IPS-18c (cell line): ENCODE results near the gene PROSER3.

Experiments used
- H3K4me3 ChIP-seq: 2 replicates; pipeline ENCODE4 v1.7.0; 2013; ENCODE audit warnings: low read depth, mild to moderate bottlenecking, low read length, moderate library complexity; ENCODE audit not compliant: insufficient read depth
- H3K9me3 ChIP-seq: one replicate; pipeline ENCODE4 v1.6.1; 2013; ENCODE audit warnings: mild to moderate bottlenecking, low read length, moderate library complexity; ENCODE audit not compliant: control insufficient read depth, insufficient read depth

Gene PROSER3

DNA sequence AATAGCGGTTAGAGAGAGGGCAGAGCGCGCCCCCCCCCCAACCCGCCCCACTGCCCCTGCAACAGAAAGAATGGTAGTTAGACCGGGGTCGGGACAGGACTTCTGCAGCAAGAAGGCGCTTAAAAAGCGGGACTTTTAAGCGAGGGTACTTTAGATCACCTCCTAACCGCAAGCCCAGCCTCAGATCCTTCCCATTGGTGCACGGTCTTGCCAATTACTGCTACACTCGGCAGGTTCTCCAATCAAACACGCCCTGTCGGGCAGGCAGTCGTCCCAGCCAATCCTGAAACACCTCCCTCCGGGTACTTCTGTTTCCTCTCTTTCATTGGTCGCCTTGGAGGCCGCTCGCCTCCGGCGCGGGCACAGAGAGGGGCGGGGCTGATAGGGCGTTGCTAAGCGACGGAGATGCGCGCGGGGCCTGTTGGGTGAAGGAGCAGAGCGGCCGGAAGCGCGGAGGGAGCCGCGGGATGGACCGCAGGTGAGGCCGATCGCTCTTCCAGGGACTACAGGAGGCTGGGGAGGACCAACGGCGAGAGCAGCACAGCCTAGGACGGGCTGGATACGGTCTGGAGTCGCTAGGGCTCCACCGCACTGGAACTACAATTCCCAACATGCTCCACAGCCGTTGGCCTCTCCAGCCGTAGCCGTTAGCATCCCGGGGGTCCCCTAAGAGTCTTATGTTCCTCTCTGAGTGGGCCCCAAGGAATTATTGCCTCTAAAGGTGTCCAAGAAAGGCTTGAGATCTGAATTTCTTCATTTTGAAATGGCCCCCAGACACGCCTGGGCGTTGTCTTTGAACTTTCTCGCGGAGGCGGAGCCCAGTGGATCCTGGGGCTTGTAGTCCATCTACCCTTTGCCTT is at the start of gene PROSER3:
Gene PROSER3, plus strand, starts transcription at position 428 of the 860 bp plus-strand sequence. Its CDS starts 40 bp downstream, at position 468.
- Histone ChIP-seq H3K9me3 (no peaks in the 10 kb centered on the region), H3K4me3 (peak within 1 kb of the TSS; percentile 100)

DNA sequence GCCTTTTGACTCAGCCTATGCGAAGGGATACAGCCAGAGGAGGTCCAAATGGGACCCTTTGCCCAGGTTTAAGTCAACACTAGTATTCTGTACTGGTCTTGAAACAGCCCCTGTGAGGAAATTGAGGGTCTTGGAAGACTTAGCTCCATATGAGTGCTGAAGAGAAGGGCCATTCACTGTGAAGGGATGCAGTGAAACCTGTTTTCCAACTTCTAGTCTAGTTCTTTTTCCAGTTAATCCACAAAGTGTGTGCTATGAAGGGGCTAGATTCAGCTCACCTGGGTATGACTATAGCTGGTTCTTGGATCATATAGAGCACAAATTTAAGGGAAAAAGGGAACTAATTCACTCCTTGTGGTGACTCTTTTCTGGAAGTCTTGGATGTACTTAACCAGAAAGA is 49.6 kb upstream of the PROSER3 start:
- no peak overlapping the region for H3K4me3 ChIP-seq

DNA sequence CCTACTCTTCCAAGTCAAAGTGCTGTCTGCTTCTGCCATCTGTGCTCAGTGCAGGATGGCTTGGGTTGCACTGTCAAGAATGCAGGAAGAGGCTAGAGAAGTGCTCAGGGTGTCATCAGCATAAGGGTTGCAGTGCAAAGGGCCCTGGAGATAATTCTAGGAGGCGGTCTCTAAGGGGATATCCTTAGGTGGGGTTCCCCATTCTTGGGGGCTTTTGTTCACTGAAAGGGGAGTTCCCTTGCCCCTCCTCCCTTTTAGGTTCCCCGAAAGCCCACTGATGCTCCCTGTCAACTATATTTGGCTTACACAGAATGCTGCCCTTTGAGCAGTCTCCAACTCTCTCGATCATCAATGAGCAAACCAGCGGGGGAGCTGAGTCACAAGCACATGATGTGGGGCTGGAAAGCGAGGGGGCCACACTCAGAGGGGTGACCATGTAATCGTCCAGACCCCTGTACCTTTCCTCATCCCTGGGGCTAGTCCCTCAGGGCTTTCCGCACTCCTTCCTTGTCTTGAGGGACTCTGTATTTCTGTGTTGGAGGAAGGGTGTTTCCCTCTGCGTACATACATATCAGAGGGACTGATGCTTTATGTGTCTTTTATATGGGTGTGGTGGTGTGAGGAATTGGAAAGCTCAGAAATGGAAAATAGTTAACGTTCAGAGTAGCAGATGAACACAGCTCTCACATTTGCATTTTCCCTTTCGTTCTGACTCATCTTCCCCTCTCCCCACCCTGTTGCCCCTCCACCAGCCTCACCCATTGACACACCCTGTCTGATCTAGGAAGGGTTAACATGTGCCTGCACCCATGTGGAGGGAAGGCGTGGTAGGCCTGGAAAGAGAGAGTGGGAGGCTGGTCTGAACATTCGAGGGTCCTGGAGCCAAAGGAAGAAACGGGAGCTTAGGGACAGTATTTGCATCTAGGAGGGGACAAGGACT is 46.9 kb upstream of the PROSER3 start:
- no peaks in the 10 kb centered on the region for H3K9me3 ChIP-seq
- H3K4me3 ChIP-seq = no peak overlapping the region

More for the DNA sequence above, 49.6 kb upstream of the PROSER3 start:
- peaks cover 2% of the 10 kb centered on the region for H3K9me3 ChIP-seq

DNA sequence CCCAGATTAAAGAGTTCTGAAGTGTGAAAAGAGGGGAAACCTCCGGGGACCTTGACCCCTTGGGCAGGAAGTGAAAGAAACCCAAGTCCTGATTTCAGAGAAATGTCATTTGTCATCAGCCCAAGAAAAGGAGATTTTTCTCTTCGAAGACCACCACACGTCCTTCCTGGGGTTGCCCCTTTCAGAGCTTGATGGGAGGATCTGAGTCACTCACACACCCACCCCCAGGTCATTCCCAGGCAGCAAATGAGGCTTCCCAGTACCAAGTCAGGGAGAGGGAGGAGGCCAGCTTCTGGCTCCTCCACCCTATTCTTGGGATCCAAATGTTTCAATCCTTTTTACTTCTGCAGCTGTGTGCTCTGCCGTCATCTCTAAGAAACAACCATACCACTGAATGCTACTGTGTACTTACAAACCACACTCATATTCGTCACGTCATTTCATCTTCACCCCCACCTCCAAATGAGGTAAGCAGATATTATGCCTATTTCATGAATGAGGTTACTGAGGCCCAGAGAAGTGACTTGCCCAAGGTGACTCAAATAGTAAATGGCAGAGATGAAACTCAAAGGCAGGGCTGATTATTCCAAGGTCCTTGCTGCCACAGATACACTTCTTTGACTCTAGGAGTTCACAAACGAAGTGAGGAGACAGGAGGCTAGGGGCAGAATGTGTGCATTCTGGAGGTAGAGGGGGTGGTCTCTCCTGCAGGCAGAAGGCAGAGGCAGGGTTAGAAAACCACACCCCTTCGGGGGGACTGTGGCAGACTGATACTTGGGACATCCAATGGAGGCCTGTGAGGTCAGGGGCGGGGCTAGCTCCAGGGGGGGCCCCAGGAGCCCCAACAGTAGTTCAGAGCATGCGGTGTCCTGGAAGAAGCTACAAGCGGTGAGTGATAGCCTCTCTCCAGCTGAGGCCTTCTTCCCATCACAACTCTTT is 45.1 kb upstream of the PROSER3 start:
- Histone ChIP-seq H3K4me3 (no peak overlapping the region), H3K9me3 (no peaks in the 10 kb centered on the region)

DNA sequence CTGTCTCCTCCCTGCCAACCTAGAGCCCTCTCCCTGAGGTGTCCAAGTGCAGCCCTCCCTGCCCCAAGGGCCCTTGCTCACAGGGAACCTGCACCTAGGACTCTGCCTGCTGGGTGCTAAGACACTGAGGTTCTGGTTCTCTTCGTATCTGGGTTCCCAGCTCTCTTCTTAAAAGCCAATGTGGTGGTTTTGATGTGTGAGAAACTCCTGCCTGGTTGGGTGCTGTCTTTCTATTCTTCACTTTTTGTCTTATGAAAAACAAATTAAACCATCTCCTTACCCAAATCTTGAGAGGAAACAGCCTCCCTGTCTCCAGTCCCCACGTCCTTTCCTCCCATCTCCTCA is 44.5 kb upstream of the PROSER3 start:
- no peaks in the 10 kb centered on the region for H3K9me3 ChIP-seq
- H3K4me3 ChIP-seq = no peak overlapping the region

DNA sequence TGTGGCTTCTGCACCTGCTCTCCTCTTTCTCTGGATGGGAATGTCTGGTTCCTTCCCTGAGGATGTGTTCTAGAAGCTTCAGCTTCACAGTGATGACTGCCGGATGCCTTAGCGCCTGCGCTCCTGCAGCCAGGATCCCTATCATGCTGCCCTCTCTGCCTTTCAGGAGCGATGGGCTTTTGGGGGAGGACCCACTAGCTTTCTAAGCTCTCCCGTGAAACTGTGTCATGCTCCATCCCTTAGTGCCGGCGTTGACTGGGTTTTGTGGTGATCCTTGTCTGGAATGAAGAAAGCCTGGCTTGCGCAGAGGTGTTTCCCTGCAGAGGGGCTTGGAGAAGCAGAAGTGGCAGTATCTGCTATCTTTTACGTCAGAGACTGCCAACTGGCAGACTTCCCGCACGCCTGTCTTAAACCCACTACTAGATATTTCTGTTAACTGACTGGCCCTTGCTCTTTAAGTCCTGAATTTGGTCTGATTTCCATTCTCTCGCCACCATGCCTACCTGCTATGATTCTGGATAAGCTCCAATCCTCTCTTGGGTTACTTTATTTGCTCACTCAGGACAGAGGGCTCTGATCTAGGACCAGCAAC is 44.0 kb upstream of the PROSER3 start:
- H3K4me3 ChIP-seq = no peak overlapping the region
- no peaks in the 10 kb centered on the region for H3K9me3 ChIP-seq

DNA sequence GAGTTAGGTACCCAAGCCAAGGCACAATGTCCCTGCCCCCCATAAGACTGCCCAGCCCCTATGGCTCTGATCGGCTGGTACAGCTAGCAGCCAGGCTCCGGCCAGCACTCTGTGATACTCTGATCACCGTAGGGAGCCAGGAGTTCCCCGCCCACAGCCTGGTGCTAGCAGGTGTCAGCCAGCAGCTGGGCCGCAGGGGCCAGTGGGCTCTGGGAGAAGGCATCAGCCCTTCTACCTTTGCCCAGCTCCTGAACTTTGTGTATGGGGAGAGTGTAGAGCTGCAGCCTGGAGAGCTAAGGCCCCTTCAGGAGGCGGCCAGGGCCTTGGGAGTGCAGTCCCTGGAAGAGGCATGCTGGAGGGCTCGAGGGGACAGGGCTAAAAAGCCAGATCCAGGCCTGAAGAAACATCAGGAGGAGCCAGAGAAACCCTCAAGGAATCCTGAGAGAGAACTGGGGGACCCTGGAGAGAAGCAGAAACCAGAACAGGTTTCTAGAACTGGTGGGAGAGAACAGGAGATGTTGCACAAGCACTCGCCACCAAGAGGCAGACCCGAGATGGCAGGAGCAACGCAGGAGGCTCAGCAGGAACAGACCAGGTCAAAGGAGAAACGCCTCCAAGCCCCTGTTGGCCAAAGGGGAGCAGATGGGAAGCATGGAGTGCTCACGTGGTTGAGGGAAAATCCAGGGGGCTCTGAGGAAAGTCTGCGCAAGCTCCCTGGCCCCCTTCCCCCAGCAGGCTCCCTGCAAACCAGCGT is 43.2 kb upstream of the PROSER3 start:
- no peaks in the 10 kb centered on the region for H3K9me3 ChIP-seq
- H3K4me3 ChIP-seq = no peak overlapping the region

DNA sequence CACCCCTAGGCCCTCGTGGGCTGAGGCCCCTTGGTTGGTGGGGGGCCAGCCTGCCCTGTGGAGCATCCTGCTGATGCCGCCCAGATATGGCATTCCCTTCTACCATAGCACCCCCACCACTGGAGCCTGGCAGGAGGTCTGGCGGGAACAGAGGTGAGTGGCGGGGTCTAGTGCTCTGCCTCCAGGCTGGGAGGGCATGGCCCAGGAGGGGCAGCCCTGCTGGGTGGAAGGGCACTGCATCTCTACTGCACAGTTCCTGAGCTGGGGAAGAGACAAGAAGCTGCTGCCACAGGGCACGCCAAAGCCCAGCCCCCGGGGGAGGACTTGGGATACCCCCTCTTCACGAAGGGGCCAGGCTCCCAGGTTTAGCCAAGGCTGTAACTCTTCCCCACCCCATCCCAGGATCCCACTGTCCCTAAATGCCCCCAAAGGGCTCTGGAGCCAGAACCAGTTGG is 42.6 kb upstream of the PROSER3 start:
- H3K9me3 ChIP-seq = no peaks in the 10 kb centered on the region

DNA sequence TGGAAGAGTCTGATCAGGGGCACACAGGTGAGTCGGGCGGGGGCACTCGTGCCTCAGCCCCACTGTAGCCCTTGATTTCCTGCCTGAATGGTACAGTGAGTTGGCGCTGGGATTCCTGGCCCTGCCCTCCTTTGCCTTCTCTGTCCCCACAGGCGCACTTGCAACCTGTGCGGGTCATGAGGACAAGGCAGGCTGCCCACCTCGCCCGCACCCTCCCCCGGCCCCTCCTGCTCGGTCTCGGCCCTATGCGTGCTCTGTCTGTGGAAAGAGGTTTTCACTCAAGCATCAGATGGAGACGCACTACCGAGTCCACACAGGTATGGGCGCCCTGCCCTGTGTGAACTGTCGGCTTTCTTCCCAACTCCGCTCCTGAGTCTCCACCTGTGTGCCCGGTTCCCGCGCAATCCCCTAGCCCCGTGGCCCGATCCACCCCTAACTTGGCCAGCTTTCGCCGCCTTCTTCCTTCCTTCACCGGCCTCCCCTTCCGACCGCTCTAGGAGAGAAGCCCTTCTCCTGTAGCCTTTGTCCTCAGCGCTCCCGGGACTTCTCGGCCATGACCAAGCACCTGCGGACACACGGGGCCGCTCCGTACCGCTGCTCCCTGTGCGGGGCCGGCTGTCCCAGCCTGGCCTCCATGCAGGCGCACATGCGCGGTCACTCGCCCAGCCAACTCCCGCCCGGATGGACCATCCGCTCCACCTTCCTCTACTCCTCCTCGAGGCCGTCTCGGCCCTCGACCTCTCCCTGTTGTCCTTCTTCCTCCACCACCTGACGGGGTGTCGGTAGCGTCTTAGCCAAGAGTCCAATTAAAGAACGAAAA is 41.8 kb upstream of the PROSER3 start:
- no peaks in the 10 kb centered on the region for H3K9me3 ChIP-seq

More for the DNA sequence above, 42.6 kb upstream of the PROSER3 start:
- peak overlapping the region; percentile 92 for H3K4me3 ChIP-seq

DNA sequence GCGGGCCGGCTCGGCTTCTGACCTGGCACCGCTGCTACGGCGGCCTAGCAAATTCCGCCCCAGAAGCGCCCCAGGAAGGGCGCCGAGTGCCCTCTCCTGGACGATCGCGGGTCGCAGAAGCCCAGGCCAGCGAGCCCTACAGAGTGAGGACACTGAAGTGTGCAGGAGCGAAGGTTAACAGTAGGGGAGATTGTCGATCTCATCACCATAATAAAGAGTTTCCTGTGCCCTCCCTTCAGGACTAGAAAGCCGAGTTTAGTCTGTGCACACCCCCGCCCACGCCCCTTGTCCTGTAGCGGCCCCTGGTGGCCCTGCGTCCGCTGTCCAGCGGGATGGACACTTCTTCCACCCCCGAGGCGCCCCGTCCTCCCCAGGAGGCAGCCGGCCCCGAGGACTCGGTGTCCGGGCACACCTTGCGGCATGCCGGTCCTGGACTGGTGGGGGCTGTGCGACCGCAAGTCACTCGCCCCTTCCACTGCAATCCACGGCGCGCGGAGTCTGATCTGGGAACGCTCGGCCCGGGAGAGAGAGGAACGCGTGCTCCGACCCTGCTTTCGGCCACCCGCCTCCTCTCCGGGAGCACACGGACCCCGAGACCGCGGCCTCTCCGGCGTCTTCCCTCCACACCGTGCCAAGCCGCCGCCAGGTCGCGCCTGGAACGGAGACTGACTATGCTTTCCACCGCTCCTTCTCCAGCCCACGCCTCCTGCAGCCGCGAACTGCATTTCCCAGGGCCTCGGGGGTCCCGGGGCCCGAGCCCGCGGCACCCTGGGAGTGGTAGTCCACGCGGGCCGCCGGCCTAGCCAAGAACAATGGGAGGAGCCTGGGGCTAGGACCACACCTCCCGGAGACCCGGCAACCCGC is 40.9 kb upstream of the PROSER3 start:
- H3K9me3 ChIP-seq = no peaks in the 10 kb centered on the region
- peak overlapping the region; percentile 92 for H3K4me3 ChIP-seq

More for the DNA sequence above, 41.8 kb upstream of the PROSER3 start:
- H3K4me3 ChIP-seq = peak overlapping the region; percentile 92

DNA sequence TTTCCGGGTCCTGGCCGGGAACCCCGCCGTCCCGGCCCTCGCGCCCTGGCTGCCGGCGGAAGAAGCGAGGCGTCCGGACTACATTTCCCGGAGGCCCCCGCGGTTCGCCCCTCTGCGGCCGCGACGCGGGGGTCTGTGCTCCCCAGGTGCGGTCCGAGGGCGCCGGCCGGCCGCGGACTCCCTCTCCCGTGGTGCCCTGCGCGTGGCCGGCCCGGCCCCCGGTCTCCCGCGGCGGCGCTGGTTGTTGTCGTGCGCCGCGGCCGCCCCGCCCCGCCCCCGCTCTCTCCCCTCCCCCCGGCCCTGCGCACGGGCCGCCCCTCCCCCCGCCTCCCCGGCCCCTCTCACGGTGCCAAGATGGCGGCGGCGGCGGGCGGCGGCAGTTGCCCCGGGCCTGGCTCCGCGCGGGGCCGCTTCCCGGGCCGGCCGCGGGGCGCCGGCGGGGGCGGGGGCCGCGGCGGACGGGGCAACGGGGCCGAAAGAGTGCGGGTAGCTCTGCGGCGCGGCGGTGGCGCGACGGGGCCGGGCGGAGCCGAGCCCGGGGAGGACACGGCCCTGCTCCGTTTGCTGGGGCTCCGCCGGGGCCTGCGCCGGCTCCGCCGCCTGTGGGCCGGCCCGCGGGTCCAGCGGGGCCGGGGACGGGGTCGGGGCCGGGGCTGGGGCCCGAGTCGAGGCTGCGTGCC is 40.2 kb upstream of the PROSER3 start, which contains the start of gene KMT2B:
Gene KMT2B, plus strand, starts transcription at position 339 of the 680 bp plus-strand sequence. Its CDS starts 16 bp downstream, at position 355.
- Histone ChIP-seq H3K4me3 (peak within 1 kb of the TSS; percentile 92), H3K9me3 (no peaks in the 10 kb centered on the region)

DNA sequence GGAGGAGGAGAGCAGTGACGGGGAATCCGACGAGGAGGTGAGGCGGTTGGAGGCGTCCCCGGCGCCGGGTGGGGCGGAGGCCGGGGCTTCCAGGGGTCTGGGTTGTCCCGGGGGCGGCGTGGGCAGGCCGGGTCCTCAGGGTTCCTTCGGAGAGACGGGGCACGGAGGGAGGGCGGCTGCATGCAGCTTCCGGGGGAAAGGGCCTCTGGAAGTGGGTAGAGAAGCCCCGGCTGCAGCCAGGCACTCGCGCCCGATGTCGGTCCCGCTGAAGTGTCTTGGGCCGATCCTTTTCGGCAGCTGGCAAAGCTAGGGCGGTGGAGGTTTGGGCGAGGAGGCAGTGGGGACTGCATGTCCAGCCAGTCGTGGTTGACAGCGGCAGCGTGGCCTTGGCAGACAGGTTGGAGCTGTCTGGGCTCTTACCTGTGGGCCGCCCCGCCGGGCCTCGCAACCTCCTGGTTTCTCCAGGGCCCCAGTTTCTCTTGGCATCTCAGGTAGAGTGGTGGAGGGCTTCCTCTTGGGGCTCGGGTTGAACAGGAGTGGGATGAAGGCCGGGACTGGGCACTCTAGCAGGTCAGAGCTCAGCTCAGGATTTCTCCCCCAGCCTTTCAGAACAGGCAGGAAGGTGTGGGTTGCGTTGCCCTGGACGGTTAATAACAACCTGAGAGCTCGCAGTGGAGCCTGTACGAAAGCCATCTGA is 39.5 kb upstream of the PROSER3 start:
- no peaks in the 10 kb centered on the region for H3K9me3 ChIP-seq
- peak overlapping the region; percentile 89 for H3K4me3 ChIP-seq

DNA sequence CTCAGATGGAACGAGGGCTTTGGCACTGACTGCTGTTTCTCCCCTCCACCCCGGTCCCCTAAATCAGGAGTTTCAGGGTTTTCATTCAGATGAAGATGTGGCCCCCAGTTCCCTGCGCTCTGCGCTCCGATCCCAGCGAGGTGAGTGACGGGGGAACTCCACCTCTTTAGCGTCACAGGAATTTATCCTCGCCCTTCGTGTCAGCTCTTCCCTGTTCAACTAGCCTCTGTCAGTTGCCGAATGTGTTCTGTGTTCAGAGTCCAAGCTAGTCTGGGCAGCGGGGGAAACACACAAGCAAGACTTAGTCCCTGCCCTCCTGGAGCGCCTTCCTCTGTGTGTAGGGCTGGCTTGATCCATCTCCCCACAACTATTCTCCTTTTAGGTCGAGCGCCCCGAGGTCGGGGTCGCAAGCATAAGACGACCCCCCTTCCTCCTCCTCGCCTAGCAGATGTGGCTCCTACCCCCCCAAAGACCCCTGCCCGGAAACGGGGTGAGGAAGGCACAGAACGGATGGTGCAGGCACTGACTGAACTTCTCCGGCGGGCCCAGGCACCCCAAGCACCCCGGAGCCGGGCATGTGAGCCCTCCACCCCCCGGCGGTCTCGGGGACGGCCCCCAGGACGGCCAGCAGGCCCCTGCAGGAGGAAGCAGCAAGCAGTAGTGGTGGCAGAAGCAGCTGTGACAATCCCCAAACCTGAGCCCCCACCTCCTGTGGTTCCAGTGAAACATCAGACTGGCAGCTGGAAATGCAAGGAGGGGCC is 38.4 kb upstream of the PROSER3 start:
- peak overlapping the region; percentile 89 for H3K4me3 ChIP-seq

More for the DNA sequence above, 38.4 kb upstream of the PROSER3 start:
- no peaks in the 10 kb centered on the region for H3K9me3 ChIP-seq
